ENCODE measurements around the gene ASB4.
"Not testable (repeated sequence)": the region's sequence is repeated elsewhere in the genome, so short reads cannot be mapped to it uniquely, and the experiment has no call there.

- TF ChIP-seq, protein P1, sequence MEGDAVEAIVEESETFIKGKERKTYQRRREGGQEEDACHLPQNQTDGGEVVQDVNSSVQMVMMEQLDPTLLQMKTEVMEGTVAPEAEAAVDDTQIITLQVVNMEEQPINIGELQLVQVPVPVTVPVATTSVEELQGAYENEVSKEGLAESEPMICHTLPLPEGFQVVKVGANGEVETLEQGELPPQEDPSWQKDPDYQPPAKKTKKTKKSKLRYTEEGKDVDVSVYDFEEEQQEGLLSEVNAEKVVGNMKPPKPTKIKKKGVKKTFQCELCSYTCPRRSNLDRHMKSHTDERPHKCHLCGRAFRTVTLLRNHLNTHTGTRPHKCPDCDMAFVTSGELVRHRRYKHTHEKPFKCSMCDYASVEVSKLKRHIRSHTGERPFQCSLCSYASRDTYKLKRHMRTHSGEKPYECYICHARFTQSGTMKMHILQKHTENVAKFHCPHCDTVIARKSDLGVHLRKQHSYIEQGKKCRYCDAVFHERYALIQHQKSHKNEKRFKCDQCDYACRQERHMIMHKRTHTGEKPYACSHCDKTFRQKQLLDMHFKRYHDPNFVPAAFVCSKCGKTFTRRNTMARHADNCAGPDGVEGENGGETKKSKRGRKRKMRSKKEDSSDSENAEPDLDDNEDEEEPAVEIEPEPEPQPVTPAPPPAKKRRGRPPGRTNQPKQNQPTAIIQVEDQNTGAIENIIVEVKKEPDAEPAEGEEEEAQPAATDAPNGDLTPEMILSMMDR (IDR thresholded peaks at IDR 0.05; ENCODE audit: insufficient read depth, low read length), result not testable (repeated sequence)
- not testable (repeated sequence) for TF ChIP-seq REST (IDR thresholded peaks at IDR 0.05; ENCODE audit: insufficient replicate concordance, low read depth)
These were observed 18.4 kb downstream of the ASB4 start for GRCh38 chr7:95504132-95504588.

Data from HL-60 (cell line).